ENCODE results near the gene ZNF76.

Gene ZNF76

GRCh38 chr6:35259194-35259947 is at the start of gene ZNF76:
TSS of gene ZNF76 (plus strand) at chr6:35259735. CDS start at chr6:35281152, 21,417 bp downstream.
- DNase-seq (ENCODE audit: low read depth): peak; percentile 80

GRCh38 chr6:35213298-35213791 is 46.2 kb upstream of the ZNF76 start:
- DNase-seq (ENCODE audit: low read depth): no peak

GRCh38 chr6:35213824-35214756 is 45.4 kb upstream of the ZNF76 start, which contains the start of gene SCUBE3:
TSS of gene SCUBE3 (plus strand) at chr6:35213956. CDS start at chr6:35214419, 463 bp downstream.
- DNase-seq (ENCODE audit: low read depth): no peak

DNA sequence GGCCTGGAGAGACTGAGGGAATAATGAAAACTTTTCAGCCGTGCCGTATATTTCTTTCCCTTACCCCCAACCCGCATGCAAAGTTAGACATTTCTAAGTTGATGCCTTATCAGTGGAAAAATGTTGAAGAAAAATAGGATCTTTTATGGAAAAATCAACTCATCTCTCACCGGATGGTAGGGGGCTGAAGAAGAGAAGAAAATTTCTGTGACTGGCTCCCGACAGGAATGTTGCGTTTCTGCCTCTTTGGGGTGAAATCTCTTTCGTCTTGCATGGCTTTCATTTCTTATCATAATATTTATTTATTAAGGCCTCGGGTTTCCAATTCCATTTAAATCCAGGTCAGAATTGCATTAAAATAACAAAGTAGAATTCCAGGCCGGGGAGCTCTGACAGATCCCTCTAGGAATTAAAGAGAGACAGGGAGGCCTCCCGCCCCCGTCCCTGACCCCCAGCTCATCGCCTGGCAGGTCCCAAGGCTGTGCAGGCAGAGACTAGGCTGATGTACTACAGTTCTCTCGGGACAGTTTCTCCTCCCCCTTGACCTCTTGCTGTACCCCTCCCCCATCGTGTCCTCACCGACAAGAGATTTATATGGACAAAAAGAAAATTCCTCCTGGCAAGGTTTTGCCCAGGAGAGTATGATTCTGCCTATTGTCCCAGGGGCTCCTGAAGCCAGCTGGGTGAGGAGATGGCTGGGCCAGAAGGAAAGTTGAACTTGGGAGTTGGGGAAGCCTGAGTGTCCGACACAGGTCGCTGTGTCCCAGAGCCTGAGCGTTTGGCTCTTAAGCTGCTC is 44.5 kb upstream of the ZNF76 start:
- DNase-seq (ENCODE audit: low read depth): no peak

- DNase-seq (ENCODE audit: low read depth): no peak
Measured at GRCh38 chr6:35215665-35216411, 43.7 kb upstream of the ZNF76 start.

DNA sequence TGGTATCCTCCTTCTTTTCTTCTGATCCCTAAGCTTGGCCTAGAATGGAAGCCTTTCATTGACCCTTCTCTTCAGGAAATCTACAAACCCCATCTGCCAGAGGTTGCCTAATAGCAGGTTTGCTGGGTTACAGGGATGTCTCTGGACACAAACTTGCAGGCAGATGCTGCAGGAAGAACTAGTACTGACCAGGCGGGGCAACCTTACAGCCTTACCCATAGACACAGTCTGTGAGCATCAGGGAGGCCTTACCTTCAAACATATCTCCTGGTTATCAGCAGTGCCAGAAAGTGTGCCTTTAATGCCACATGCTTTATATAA is 43.2 kb upstream of the ZNF76 start:
- DNase-seq (ENCODE audit: low read depth): no peak

DNA sequence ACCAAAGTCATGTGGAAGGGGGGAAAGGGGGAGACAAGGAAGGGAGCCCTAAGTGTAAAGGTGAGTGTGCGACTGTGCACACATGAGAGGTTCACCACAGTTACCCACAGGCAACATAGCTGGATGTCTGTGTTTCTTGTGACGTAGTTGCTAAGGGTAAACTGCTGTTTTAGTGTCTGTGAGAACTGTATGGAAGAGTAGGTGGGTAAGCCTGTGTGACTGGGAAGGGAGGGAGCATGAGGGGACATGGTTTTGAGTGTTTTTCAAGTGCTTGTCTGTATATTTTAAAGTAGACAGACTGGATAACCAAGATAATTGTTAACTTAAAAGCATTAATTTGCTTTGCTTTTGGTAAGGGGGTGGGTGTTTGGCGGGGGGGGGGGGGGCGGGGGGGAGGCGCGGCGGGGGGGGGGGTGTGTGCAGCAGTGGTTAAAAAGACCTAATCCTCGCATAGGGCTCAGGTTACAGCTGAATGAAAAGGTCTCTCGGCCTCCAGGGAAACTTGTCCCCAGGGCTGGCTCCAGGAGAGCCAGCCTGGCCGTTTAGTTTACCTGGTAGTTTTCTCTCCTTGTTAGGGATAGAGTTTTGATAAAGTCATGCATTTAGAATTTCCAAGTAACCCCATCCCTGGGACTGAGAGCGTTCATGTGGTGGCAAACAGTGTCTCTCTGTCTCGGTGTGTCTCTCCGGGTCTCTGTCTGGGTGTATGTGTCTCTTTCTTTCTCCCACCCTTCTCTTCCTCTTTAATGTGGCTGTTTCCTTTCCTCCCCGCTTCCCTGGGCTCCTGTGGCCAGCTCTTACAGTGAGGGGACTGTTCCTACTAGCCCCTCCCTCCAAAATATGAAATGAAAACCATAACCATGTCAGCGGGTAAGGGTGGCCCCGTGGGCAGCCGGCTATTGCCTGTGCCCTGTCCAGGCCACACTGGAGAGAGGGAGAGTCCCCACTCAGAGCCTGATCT is 42.4 kb upstream of the ZNF76 start:
- DNase-seq (ENCODE audit: low read depth): no peak

DNA sequence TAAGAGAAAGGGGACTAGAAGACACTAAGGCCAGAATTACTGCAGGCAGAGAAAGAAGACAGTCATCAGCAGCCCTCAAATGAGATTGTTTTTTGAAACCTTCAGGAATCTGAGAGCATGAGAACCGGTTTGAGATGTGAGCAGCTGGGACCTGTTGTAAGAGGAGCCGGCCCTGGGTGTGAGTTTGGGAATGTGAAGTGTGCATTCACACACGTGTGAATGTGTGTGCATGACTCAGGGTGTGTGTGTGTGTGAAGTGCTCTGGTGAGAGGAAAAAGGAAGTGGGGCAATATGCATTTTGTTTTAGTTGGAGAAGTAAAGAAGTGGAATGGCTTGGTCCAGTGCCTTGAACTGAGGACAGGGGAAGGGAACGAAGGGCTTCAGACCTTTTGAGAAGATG is 41.5 kb upstream of the ZNF76 start:
- no peak for DNase-seq (ENCODE audit: low read depth)

DNA sequence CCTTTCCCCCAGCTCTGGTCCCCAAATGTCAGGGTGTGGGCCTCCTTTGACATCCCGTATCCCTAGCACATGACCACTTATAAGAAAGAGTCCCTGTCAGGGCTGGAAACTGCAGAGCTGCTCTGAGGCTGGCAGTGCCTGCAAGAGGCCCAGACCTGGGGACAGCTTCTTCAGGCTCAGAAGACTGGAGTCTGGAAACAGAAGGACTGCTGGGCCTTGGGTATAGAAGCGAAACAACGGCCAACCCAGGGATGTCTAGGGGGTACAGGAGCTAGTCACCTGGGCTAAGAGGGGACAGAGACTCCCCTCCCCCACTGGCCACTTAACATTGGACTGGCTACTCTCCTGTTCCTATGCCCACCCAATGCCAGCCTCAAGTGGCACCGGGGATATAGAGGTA is 41.1 kb upstream of the ZNF76 start:
- DNase-seq (ENCODE audit: low read depth): no peak

DNA sequence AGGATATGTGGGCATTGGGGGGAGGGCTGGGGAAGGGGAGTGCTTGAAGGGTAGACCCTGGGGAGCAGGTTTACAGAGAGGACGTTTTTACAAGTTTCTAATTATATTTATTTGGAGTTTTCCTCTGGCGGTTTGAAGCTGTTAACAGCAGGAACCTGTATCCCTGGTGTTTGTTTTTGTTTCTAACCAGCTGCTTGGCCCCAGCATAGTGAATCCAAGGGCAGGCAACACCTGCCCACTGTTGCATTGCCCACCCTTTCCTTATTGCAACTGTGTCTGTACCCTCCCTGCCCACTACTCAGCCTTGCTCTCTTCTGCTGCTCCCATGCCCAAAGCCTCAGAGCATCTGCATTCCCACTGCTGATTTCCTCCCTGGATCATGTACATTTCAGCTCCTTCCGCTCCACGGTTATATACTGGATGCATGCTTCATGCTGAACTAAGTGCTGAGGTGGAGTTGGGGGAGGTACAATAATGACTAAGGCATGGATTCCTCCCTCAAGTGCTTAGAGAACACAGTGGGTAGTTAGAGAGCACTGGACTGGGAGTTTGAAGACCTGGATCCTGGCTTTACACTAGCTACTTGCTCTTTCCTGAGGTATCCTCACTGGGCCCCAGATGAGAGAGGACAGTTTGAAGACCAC is 39.7 kb upstream of the ZNF76 start:
- DNase-seq (ENCODE audit: low read depth): no peak

DNA sequence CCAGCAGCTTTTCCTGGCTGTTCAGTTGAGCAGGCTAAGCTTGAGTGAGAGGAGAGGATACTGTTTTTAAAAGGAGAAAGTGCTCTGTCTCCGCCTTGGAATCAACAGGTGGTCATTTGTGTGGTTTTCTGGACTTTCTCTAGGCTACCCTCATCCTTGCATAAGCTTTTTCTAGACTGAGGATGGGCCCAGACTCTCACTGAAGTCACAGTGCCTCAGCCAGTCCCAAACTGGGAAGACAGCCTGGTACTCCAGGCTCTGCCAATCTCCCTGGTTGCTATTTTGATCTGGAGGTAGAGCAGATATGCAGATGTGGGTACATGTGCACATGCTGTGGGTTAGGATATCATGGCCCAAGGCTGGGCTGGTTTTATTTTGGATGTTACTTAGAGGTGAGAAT is 38.8 kb upstream of the ZNF76 start:
- no peak for DNase-seq (ENCODE audit: low read depth)

- no peak for DNase-seq (ENCODE audit: low read depth)
Measured at GRCh38 chr6:35223396-35223795, 36.1 kb upstream of the ZNF76 start.

- DNase-seq (ENCODE audit: low read depth): no peak
Measured at GRCh38 chr6:35224720-35225119, 34.8 kb upstream of the ZNF76 start.

- DNase-seq (ENCODE audit: low read depth): no peak
Measured at GRCh38 chr6:35228481-35228880, 31.1 kb upstream of the ZNF76 start.

DNA sequence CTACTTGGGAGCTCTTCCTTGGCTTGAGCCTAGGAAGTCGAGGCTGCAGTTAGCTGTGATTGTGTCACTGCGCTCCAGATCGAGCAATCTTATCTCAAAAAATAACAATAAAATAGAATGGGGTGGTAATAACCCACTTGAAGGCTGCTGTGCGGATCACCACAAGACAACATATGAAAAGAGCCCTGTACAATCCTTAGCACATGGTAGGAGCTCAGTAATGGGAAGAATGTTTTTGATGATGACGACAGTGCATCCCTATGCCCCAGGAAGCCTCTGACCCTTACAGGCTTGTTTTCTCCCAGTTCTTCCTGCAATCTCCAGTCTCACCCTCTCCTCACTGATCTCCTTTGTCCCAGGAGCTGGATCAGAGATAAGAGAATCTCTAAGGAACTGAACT is 30.2 kb upstream of the ZNF76 start:
- DNase-seq (ENCODE audit: low read depth): no peak

DNA sequence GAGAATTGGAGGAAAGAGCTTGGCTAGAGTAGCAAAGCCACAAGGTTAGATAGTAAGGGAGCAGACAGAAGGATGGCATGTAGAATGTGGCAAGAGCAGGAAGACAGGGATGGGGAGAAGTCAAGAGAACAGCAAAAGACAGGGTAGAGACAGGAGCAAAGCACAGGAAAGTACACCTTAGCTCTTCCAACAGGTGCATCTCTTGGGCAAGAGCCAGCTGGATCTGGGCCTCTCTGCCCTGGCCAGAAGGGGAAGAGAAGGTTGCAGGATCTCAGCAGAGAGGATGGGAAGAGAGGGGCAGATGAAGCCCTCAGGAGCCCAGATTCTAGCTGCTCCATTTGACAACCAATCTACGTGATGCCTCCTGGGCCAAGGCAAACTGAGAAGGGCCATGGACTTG is 29.0 kb upstream of the ZNF76 start:
- DNase-seq (ENCODE audit: low read depth): no peak

DNA sequence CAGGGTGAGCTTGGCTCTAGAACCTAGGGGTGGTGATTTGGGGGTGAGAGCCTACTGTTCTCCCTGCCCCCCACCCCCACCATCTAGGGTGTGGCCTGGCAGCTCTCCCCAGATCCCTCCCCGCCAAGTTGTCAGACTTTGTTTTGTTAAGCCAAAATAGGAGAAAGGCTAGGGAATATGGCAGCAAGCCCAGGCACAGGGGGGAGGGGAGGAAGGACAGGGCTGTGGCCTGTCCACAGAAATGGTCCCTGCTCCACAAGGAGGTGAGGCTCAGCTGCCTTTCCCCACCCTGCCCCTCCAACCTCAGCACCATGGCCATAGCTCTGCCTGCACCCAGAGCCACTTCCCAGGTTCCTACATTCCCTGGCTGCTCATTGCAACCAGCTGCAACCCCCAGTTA is 28.6 kb upstream of the ZNF76 start:
- no peak for DNase-seq (ENCODE audit: low read depth)

DNA sequence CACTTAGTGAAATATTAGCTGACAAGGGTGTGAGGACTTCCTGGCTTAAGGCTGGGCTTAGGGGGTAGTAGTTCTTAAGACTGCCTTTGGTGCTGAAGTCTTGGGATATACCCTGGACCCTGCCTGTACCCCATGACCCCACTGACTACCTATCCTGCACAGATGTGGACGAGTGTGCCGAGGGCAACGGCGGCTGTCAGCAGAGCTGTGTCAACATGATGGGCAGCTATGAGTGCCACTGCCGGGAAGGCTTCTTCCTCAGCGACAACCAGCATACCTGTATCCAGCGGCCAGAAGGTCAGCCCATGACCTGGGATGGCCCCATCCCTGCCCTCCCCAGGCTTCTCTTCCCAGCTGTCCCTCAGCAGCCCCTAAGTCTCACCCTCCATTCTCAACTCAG is 28.0 kb upstream of the ZNF76 start:
- no peak for DNase-seq (ENCODE audit: low read depth)

DNA sequence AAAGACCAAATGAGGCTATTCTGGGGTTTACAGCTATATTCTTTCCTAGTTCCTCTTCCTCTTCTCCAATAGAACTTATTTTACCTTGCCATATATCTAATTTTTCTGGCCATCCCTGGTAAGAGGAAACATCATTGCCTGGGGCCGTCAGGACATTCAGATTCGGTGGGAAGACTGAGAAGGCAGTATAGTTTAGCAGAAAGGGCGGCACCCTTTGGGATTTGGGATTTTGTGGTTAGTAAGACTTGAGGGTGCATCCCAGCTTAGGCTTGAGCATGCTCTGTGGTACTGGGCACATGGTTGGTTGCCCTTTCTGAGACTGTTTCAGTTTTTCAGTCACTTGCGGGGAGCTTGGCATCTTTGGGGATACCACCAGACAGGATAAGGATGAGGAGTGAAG is 24.6 kb upstream of the ZNF76 start:
- no peak for DNase-seq (ENCODE audit: low read depth)

GRCh38 chr6:35236223-35236622 is 23.3 kb upstream of the ZNF76 start:
- no peak for DNase-seq (ENCODE audit: low read depth)

Measured in activated gamma-delta T cell treated with anti-CD3 and anti-CD28 coated beads, Interleukin-2, amount 50 U/mL, for 16 hours (primary cell).